HCT116 (cell line): ENCODE measurements around the gene FARP1.

ENCODE experiments used
- CBX3 ChIP-seq: IDR thresholded peaks from 2 replicates; pipeline ENCODE4 v1.6.1; 2012; ENCODE audit warnings: low read depth
- EZH2 ChIP-seq: fragments of 200-600 bp; sonication (generic); IDR thresholded peaks from 2 replicates; pipeline ENCODE4 v1.6.1; 2017; ENCODE audit warnings: antibody characterized with exemption, mixed run types
- EZH2phosphoT487 ChIP-seq: fragments of 200-600 bp; IDR thresholded peaks from 2 replicates; pipeline ENCODE4 v1.6.1; 2018; ENCODE audit warnings: antibody characterized with exemption, borderline replicate concordance
- FOSL1 ChIP-seq: IDR thresholded peaks from 2 replicates; pipeline ENCODE4 v1.6.1; 2012; ENCODE audit warnings: low read depth
- POLR2A ChIP-seq: IDR thresholded peaks from 2 replicates; pipeline ENCODE4 v1.7.0; 2011; ENCODE audit warnings: borderline replicate concordance; ENCODE audit not compliant: insufficient read depth, insufficient read length; ENCODE audit errors: extremely low read depth
- POLR2AphosphoS5 ChIP-seq: IDR thresholded peaks from 2 replicates; pipeline ENCODE4 v1.6.1; 2011; ENCODE audit warnings: mild to moderate bottlenecking, low read depth, low read length, moderate library complexity
- SRF ChIP-seq: IDR thresholded peaks from 2 replicates; pipeline ENCODE4 v1.6.1; 2012; ENCODE audit warnings: low read depth
- ZNF274 ChIP-seq: fragments of 200-500 bp; sonication (Bioruptor generic); IDR thresholded peaks from 2 replicates; pipeline ENCODE4 v1.6.1; 2014; ENCODE audit warnings: mild to moderate bottlenecking, low read depth, low read length, inconsistent platforms
- TF ChIP-seq, protein P1 (sequence below), 3 experiments: fragments of 200-600 bp in 1 of 3; sonication (generic) in 1 of 3; IDR thresholded peaks in 2 of 3; conservative IDR thresholded peaks in 1 of 3; 2 replicates each; pipeline ENCODE4 v1.5.1; 2012 to 2017; ENCODE audit warnings: low read depth in 2 of 3, low read length in 2 of 3, antibody characterized with exemption in 1 of 3, borderline replicate concordance in 1 of 3, control low read depth in 1 of 3, mild to moderate bottlenecking in 1 of 3, mixed read lengths in 1 of 3, mixed run types in 1 of 3, moderate library complexity in 1 of 3; ENCODE audit not compliant: insufficient read depth in 1 of 3

DNA sequence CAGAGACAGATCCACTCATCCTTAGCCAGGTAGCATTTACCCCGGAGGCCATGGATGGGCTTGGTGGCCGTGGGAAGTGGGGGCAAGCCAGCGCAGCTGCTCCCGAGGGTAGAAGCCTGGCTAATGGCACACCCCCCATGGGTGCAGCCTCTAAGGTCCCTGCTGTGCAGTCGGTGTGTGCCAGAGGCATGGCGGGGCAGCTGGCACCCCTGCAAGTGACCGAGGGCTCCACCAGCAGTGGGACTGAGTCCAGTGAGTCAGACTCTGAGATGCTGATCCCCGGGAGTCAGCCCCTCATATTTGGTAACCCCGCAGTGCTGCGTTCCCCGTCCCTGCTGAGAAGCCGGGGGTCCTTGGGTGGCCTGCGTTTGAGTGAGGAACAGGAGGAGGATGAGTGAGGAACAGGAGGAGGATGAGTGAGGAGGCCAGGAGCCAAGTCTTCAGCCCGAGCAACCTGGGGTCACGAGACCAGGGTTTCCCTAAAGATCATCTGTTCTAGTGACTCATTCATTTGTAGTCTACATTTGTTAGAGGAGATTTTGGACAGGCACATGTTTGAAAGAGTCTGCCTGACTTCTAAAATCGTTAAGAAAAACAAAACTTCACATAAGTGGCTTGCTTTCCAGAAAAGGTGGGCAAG, 253.3 kb downstream of the FARP1 start:
- TF ChIP-seq EZH2phosphoT487 (no peak), CBX3 (no peak), POLR2A (no peak), POLR2AphosphoS5 (no peak), SRF (no peak), ZNF274 (no peak), FOSL1 (no peak), EZH2 (no peak)
- TF ChIP-seq, protein P1, sequence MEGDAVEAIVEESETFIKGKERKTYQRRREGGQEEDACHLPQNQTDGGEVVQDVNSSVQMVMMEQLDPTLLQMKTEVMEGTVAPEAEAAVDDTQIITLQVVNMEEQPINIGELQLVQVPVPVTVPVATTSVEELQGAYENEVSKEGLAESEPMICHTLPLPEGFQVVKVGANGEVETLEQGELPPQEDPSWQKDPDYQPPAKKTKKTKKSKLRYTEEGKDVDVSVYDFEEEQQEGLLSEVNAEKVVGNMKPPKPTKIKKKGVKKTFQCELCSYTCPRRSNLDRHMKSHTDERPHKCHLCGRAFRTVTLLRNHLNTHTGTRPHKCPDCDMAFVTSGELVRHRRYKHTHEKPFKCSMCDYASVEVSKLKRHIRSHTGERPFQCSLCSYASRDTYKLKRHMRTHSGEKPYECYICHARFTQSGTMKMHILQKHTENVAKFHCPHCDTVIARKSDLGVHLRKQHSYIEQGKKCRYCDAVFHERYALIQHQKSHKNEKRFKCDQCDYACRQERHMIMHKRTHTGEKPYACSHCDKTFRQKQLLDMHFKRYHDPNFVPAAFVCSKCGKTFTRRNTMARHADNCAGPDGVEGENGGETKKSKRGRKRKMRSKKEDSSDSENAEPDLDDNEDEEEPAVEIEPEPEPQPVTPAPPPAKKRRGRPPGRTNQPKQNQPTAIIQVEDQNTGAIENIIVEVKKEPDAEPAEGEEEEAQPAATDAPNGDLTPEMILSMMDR (IDR thresholded peaks at IDR 0.05 in 2 of 3, conservative IDR thresholded peaks at IDR 0.05 in 1 of 3; ENCODE audit: borderline replicate concordance in 1 of 3, insufficient read depth in 1 of 3, low read depth in 2 of 3, low read length in 2 of 3): no peak
